Non-pigmented ciliary epithelial cell (primary cell): ENCODE data around the gene RNF44.
"Not testable (repeated sequence)": the region's sequence is repeated elsewhere in the genome, so short reads cannot be mapped to it uniquely, and the experiment has no call there.

Source experiments
- DNase-seq: peaks from one replicate; pipeline ENCODE4 v3.0.0-alpha.2; 2010; ENCODE audit warnings: low read depth

Gene RNF44

GRCh38 chr5:176519810-176520720 is 17.1 kb downstream of the RNF44 start:
- no peak for DNase-seq

GRCh38 chr5:176517053-176517661 is 20.0 kb downstream of the RNF44 start:
- DNase-seq: no peak

GRCh38 chr5:176515396-176515795 is 21.8 kb downstream of the RNF44 start:
- no peak for DNase-seq

GRCh38 chr5:176514244-176514950 is 22.8 kb downstream of the RNF44 start:
- no peak for DNase-seq

DNA sequence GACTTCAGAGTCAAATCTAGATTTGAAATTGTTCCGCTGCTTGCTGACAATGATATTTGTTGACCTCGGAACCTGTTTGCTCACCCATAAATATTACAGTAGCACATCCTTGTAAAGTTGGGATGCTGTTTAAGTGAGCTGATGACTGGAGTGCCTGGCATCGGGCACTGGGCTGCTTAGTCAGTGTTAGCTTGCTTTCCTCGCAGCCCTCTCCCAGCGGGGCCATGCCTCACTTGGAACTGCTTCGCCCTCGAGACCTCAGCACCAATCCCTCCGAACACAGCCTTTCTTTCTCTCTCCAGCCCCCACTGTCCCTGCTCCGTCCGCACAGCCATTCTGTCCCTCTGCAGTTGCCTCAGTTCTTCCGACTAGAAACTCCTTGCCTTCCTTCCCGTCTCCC is 23.4 kb downstream of the RNF44 start:
- DNase-seq: no peak

- DNase-seq: no peak
Measured at GRCh38 chr5:176508603-176509002, 28.6 kb downstream of the RNF44 start.

DNA sequence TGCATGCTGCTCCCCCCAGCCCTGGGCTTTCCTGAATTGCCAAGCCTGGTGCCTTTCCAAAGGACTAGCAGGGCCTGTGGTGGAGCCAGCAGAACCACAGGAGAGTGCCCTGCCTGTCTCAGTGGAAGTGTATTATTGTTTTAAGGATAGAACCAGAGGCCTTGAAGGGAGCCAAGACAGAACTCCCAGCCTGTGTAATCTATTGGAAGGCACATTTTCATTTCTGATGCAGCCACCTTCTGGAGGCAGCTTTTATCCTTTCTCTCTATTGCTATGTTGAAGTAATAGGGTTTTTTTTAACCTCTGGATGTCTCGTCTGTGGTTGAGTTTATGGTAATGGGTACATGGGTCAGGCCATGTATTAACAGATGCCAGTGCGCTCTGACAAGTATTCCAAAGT is 29.3 kb downstream of the RNF44 start:
- DNase-seq: no peak

GRCh38 chr5:176503496-176503895 is 33.7 kb downstream of the RNF44 start:
- no peak for DNase-seq

- peak; percentile 54 for DNase-seq
Measured at GRCh38 chr5:176501333-176501732, 35.9 kb downstream of the RNF44 start.

DNA sequence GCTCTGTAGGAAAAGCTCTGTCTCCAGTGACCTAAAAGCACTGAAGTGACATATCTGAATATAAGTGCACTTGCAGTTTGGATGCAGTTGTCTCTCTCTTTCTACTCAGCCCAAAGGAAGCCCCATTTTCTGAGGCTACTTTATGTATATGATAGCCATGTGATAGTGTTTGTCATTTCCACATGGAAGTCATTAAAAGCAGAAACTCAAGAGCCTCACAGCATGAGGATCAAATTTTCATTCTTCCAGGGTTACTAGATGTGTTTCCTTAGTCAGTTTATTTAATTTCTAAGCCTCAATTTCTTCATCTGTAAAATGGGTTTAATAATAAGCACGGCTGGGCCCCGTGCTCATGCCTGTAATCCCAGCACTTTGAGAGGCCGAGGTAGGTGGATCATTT is 36.7 kb downstream of the RNF44 start:
- DNase-seq: no peak

DNA sequence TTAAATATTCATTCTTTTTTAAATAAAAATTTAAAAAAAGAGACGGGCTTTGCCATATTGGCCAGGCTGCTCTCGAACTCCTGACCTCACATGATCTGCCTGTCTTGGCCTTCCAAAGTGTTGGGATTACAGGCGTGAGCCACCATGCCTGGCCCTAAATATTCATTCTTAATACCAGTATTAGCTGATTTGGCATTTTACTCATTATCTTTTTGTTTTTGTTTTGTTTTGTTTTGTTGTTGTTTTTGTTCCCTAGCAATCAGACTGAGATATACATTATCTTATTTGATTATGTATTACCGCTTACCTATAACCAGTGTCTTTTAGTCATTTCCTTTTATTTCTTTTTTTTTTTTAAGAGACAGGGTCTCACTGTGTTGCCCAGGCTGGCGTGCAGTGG is 37.9 kb downstream of the RNF44 start:
- no peak for DNase-seq

GRCh38 chr5:176497852-176498251 is 39.4 kb downstream of the RNF44 start:
- no peak for DNase-seq

DNA sequence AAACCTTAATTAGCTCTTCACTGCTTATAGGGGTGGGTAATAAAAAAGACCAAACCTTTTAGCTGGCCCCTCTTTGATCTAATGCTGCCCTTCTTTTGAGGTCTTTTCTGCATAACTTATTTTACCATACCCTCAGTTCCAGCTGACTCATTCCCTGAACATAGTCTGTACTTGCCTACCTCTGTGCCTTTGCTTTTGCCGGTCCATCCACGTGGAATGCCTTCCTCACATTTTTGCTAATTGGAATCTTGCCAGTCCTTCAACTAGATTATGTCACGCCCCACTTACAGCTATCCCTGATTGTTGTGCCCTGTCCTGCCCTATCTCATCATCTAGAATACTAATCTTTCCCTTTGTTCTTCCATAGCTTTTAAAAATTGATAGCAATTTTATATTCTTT is 44.8 kb downstream of the RNF44 start:
- peak; percentile 46 for DNase-seq

DNA sequence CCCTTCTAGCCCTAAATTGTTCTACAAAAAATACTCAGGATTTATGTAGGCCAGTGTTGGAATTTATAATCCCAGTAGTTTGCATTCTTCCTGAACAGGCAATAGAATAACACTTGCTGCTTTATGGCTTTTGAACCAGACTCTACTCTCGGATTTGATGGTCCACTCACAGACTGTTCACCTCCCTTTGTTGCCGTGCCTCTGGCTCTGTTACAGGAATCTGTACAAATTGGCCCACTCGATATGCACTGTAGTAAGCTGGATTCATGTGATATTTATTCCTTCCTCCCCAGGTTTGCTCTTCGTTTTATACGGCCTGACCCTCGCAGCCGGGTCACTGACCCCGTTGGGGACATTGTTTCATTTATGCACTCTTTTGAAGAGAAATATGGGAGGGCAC is 45.3 kb downstream of the RNF44 start:
- DNase-seq: no peak

- no peak for DNase-seq
Measured at GRCh38 chr5:176491101-176491502, 46.1 kb downstream of the RNF44 start.

- no peak for DNase-seq
Measured at GRCh38 chr5:176490301-176490700, 46.9 kb downstream of the RNF44 start.

DNA sequence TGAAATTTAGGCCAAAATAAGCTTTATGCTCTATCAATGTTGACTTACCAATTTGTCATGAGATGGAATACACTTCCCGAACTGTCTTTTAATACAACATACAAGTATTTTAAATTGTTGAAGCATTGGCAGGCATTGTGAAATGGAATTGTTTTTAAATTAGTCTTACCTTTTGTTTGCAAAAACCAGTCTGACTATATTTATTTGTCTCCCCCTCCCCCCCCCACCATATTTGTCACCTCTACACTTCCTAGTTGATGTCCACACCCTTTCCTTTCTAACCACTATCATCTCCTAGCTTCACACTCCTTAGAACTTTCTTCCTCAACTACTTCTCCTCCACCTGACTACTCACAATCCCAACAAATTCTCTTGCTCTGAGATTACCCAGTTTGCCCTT is 48.1 kb downstream of the RNF44 start:
- no peak for DNase-seq

GRCh38 chr5:176487160-176487559 is 50.0 kb downstream of the RNF44 start:
- DNase-seq: not testable (repeated sequence)

GRCh38 chr5:176486189-176486757 is 50.9 kb downstream of the RNF44 start:
- no peak for DNase-seq

- no peak for DNase-seq
Measured at GRCh38 chr5:176485176-176485575, 52.0 kb downstream of the RNF44 start.

DNA sequence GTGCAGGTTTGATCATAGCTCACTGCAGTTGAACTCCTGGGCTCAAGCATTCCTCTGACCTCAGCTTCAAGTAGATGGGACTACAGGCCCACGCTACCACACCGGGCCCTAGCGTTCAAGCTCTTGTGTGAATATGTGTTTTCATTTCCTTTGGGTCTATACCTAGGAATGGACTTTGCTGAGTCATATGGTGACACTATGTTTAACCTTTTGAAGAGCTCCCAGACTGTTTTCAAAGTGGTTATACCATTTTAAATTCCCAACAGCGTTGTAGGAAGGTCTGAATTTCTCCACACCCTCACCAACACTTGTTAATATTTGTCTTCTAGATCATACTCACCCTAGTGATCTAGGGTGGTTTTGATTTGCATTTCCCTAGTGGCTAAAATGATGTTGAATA is 55.5 kb downstream of the RNF44 start:
- DNase-seq: no peak
